ENCODE data around the gene ERI3.

DNA sequence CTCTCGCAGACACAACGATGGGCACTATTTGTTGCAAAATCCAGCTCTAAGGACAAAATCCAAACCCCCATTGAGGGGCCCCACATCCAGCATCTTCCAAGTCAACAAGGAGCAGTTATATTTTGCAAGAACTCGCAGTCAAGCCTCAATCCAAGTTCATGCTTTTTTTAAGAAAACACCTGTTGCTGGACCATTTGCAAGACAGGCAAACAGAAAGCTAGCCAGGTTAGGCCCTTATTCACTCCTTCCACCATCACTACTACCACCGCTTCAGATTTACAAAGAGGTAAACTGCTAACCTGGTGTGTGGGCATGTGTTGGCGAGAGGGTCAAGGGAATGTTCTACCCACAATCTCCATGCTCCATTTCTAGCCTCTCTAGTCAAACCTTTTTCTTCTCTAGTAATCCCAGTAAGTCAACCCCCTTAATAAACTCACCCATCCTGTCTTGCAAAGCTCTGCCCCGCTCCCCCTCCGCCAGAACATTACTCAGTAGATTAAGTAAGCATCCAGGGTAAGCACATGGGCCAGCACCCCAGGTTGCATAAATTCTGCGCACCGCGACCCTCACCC lies 703 bp downstream of the ERI3 start:
- TF ChIP-seq POLR2A (IDR thresholded peaks at IDR 0.05; ENCODE audit: low read length) = no peak
- TF ChIP-seq GATA1 (IDR thresholded peaks at IDR 0.05; ENCODE audit: low read depth, low read length) = no peak
